Neutrophil (primary cell): ENCODE results near the gene SLC6A11.

Source experiments
- H3K27ac ChIP-seq: fragments of 200-600 bp; sonication (generic); 2 replicates; pipeline ENCODE4 v1.5.1; 2016; ENCODE audit warnings: mild to moderate bottlenecking, moderate library complexity
- H3K27me3 ChIP-seq: fragments of 200-600 bp; sonication (generic); 2 replicates; pipeline ENCODE4 v1.6.0; 2016; ENCODE audit warnings: mild to moderate bottlenecking
- H3K36me3 ChIP-seq: fragments of 200-600 bp; sonication (generic); 2 replicates; pipeline ENCODE4 v1.5.1; 2017
- H3K4me1 ChIP-seq, 2 experiments: fragments of 200-600 bp in 1 of 2; sonication (generic) in 1 of 2; 1 replicate in 1 of 2; 2 replicates in 1 of 2; pipeline versions ENCODE4 v1.5.1 to v1.6.1; 2013 to 2016; ENCODE audit warnings: low read depth in 1 of 2, low read length in 1 of 2, mild to moderate bottlenecking in 1 of 2, moderate library complexity in 1 of 2; ENCODE audit not compliant: control insufficient read depth in 1 of 2, insufficient read depth in 1 of 2
- H3K4me3 ChIP-seq, 2 experiments: fragments of 200-600 bp in 1 of 2; sonication (generic) in 1 of 2; 1 replicate in 1 of 2; 2 replicates in 1 of 2; pipeline ENCODE4 v1.5.1; 2013 to 2016; ENCODE audit warnings: low read depth in 1 of 2, low read length in 1 of 2, mild to moderate bottlenecking in 1 of 2, moderate library complexity in 1 of 2
- H3K9me3 ChIP-seq: fragments of 200-600 bp; sonication (generic); 2 replicates; pipeline ENCODE4 v1.5.1; 2016
- CTCF ChIP-seq: fragments of 200-600 bp; sonication (generic); IDR thresholded peaks from 2 replicates; pipeline ENCODE4 v1.5.1; 2016; ENCODE audit warnings: antibody characterized with exemption

The SLC6A11 gene

GRCh38 chr3:10954740-10955139 is 138.7 kb downstream of the SLC6A11 start:
- Histone ChIP-seq H3K36me3 (no peaks in the 10 kb centered on the region), H3K4me3 (no peak overlapping the region), H3K27me3 (peaks cover 14% of the 10 kb centered on the region), H3K4me1 (no peaks in the 10 kb centered on the region), H3K9me3 (no peaks in the 10 kb centered on the region), H3K27ac (no peak overlapping the region)
- TF ChIP-seq CTCF: no peak

GRCh38 chr3:10955711-10956453 is 139.9 kb downstream of the SLC6A11 start:
- peaks cover 22% of the 10 kb centered on the region for H3K27me3 ChIP-seq
- no peaks in the 10 kb centered on the region for H3K9me3 ChIP-seq
- H3K27ac ChIP-seq: no peak overlapping the region
- H3K36me3 ChIP-seq: no peaks in the 10 kb centered on the region
- no peak for TF ChIP-seq CTCF
- H3K4me1 ChIP-seq: no peaks in the 10 kb centered on the region
- H3K4me3 ChIP-seq: no peak overlapping the region

- H3K27ac ChIP-seq: no peak overlapping the region
- no peak for TF ChIP-seq CTCF
- no peak overlapping the region for H3K4me3 ChIP-seq
- H3K4me1 ChIP-seq: no peaks in the 10 kb centered on the region
- no peaks in the 10 kb centered on the region for H3K9me3 ChIP-seq
- H3K27me3 ChIP-seq: peaks cover 24% of the 10 kb centered on the region
- no peaks in the 10 kb centered on the region for H3K36me3 ChIP-seq
Observed at GRCh38 chr3:10956531-10956930, 140.5 kb downstream of the SLC6A11 start.

- Histone ChIP-seq H3K4me3 (no peak overlapping the region), H3K9me3 (no peaks in the 10 kb centered on the region), H3K36me3 (no peaks in the 10 kb centered on the region), H3K27me3 (peaks cover 24% of the 10 kb centered on the region), H3K4me1 (no peaks in the 10 kb centered on the region), H3K27ac (no peak overlapping the region)
- no peak for TF ChIP-seq CTCF
Observed at GRCh38 chr3:10956986-10957385, 141.0 kb downstream of the SLC6A11 start.

- Histone ChIP-seq H3K9me3 (no peaks in the 10 kb centered on the region), H3K27ac (no peak overlapping the region), H3K4me1 (no peaks in the 10 kb centered on the region), H3K27me3 (peaks cover 24% of the 10 kb centered on the region), H3K36me3 (no peaks in the 10 kb centered on the region), H3K4me3 (no peak overlapping the region)
- TF ChIP-seq CTCF: no peak
Observed at GRCh38 chr3:10957976-10958749, 142.1 kb downstream of the SLC6A11 start.
